ENCODE data around the gene GARRE1. TPM values are rescaled to one million over a fixed set of nuclear protein-coding genes. Genes with fewer than 3 reads are reported as not detected.

GARRE1 gene
- total RNA-seq, 2 experiments from 2014 or later = 69.7 to 72.0 TPM

DNA sequence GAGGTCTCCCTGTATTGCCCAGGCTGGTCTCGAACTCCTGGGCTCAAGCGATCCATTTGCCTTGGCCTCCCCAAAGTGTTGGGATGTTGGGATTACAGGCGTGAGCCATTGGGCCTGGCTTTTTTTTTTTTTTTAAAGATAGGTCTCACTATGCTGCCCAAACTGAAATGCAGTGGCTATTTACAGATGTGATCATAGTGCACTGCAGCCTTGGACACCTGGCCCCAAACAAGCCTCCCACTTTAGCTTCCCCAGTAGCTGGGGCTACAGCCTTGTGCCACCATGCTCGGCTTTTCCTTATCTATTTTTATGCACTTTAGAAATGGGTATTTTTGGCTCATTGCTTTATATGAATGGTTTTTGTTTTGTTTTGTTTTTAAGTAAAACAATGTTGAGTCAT, 44.6 kb upstream of the GARRE1 start:
- Mint-ChIP-seq H3K9me3 (no peaks in the 10 kb centered on the region), H3K4me3 (no peak overlapping the region), H3K27ac (no peak overlapping the region), H3K4me1 (ENCODE audit: low read depth) (peaks cover 19% of the 10 kb centered on the region), H3K36me3 (ENCODE audit: low read depth) (peaks cover 81% of the 10 kb centered on the region), H3K27me3 (no peaks in the 10 kb centered on the region)
- Histone ChIP-seq H3K4me1 (ENCODE audit: insufficient read depth, low read length) (peaks cover 4% of the 10 kb centered on the region), H3K9me3 (ENCODE audit: control insufficient read depth in 1 of 2, insufficient read depth in 1 of 2, low read length in 2 of 2) (no peaks in the 10 kb centered on the region), H3K4me3 (ENCODE audit: low read length) (no peak overlapping the region), H3K27ac (ENCODE audit: low read depth in 1 of 2, low read length in 2 of 2) (no peak overlapping the region), H3K27me3 (ENCODE audit: control insufficient read depth in 1 of 2, insufficient read depth in 2 of 2, low read length in 2 of 2) (no peaks in the 10 kb centered on the region), H3K36me3 (ENCODE audit: insufficient read depth, low read length) (peaks cover 63% of the 10 kb centered on the region)
- POLR2A ChIA-PET = interaction anchor here (1.0 to 1.2 kb wide), 2 partner anchors 17 to 37 kb away, joined by 3 to 6 read pairs; partner anchors contain the start of gene LSM14A
- DNase-seq = no peak
- CTCF ChIA-PET = interaction anchor here (1.2 kb wide), 1 partner anchor 24 kb away, joined by 3 read pairs; no protein-coding TSS in a partner anchor
- TF ChIP-seq, protein P1, sequence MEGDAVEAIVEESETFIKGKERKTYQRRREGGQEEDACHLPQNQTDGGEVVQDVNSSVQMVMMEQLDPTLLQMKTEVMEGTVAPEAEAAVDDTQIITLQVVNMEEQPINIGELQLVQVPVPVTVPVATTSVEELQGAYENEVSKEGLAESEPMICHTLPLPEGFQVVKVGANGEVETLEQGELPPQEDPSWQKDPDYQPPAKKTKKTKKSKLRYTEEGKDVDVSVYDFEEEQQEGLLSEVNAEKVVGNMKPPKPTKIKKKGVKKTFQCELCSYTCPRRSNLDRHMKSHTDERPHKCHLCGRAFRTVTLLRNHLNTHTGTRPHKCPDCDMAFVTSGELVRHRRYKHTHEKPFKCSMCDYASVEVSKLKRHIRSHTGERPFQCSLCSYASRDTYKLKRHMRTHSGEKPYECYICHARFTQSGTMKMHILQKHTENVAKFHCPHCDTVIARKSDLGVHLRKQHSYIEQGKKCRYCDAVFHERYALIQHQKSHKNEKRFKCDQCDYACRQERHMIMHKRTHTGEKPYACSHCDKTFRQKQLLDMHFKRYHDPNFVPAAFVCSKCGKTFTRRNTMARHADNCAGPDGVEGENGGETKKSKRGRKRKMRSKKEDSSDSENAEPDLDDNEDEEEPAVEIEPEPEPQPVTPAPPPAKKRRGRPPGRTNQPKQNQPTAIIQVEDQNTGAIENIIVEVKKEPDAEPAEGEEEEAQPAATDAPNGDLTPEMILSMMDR (IDR thresholded peaks at IDR 0.05) = no peak
- ATAC-seq (ENCODE audit: poor library complexity) = no peak
- intact Hi-C loops (cut with DNase I, micrococcal nuclease) = no loop called here

DNA sequence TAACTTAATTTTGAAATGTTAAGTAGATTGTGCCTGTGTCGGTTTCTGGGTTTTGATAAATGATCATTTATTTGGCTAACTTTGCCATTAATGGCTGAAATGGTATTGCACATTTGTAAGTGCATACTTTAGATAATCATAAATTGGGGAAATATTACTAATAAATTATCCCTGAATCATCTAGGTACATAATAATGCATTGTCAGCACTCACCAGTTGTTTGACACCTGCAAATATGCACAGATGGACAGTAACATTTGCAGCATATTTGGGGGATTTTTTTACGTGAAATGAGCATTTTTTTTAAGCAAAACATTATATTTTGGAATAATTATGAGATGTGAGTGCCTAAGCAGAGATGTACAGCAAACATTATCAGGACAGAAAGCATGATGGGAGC, 41.1 kb upstream of the GARRE1 start:
- Mint-ChIP-seq H3K27me3 (no peaks in the 10 kb centered on the region), H3K4me1 (ENCODE audit: low read depth) (peaks cover 33% of the 10 kb centered on the region), H3K4me3 (no peak overlapping the region), H3K27ac (no peak overlapping the region), H3K9me3 (no peaks in the 10 kb centered on the region), H3K36me3 (ENCODE audit: low read depth) (peaks cover 77% of the 10 kb centered on the region)
- H3K27ac ChIP-seq (ENCODE audit: low read depth in 1 of 2, low read length in 2 of 2) = no peak overlapping the region
- no peak overlapping the region for H3K4me3 ChIP-seq (ENCODE audit: low read length)
- TF ChIP-seq, protein P1 (IDR thresholded peaks at IDR 0.05) = no peak
- ChIA-PET CTCF (no interaction called here), POLR2A (interaction anchor here (1.6 kb wide), 1 partner anchor 35 kb away, joined by 3 read pairs; no protein-coding TSS in a partner anchor)
- DNase-seq (no peak), ATAC-seq (ENCODE audit: poor library complexity) (no peak)
- H3K36me3 ChIP-seq (ENCODE audit: insufficient read depth, low read length) = peaks cover 66% of the 10 kb centered on the region
- H3K27me3 ChIP-seq (ENCODE audit: control insufficient read depth in 1 of 2, insufficient read depth in 2 of 2, low read length in 2 of 2) = no peaks in the 10 kb centered on the region
- H3K4me1 ChIP-seq (ENCODE audit: insufficient read depth, low read length) = peaks cover 25% of the 10 kb centered on the region
- no peaks in the 10 kb centered on the region for H3K9me3 ChIP-seq (ENCODE audit: control insufficient read depth in 1 of 2, insufficient read depth in 1 of 2, low read length in 2 of 2)
- intact Hi-C loops (cut with DNase I, micrococcal nuclease) = no loop called here

DNA sequence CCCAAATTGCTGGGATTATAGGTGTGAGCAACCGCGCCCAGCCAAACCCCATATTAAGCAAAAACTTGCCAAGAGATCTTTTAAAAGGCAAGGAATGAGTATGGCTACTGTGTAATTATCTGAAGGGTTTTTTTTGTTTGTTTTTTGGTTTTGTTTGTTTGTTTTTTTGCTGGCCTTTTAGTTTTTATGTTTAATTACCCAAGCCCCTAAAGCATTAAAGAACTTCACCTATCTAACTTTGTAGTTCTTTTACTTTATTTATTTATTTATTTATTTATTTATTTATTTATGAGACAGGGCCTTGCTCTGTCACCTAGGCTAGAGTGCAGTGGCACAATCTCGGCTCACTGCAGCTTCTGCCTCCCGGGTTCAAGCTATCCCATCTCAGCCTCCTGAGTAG, 40.3 kb upstream of the GARRE1 start:
- TF ChIP-seq, protein P1 (IDR thresholded peaks at IDR 0.05) = no peak
- Histone ChIP-seq H3K9me3 (ENCODE audit: control insufficient read depth in 1 of 2, insufficient read depth in 1 of 2, low read length in 2 of 2) (no peaks in the 10 kb centered on the region), H3K36me3 (ENCODE audit: insufficient read depth, low read length) (peaks cover 68% of the 10 kb centered on the region), H3K27me3 (ENCODE audit: control insufficient read depth in 1 of 2, insufficient read depth in 2 of 2, low read length in 2 of 2) (no peaks in the 10 kb centered on the region), H3K4me3 (ENCODE audit: low read length) (no peak overlapping the region), H3K4me1 (ENCODE audit: insufficient read depth, low read length) (peaks cover 29% of the 10 kb centered on the region), H3K27ac (ENCODE audit: low read depth in 1 of 2, low read length in 2 of 2) (no peak overlapping the region)
- Mint-ChIP-seq H3K27me3 (no peaks in the 10 kb centered on the region), H3K36me3 (ENCODE audit: low read depth) (peaks cover 74% of the 10 kb centered on the region), H3K4me1 (ENCODE audit: low read depth) (peaks cover 35% of the 10 kb centered on the region), H3K4me3 (no peak overlapping the region), H3K27ac (no peak overlapping the region), H3K9me3 (no peaks in the 10 kb centered on the region)
- ChIA-PET CTCF (no interaction called here), POLR2A (interaction anchor here (1.6 kb wide), 1 partner anchor 36 kb away, joined by 3 read pairs; no protein-coding TSS in a partner anchor)
- intact Hi-C loops (cut with DNase I, micrococcal nuclease) = no loop called here
- no peak for DNase-seq
- ATAC-seq (ENCODE audit: poor library complexity) = no peak

All from CD4-positive, alpha-beta T cell (primary cell).